NCI-H82 treated with DMSO at 0.1 percent for 48 hours (cell line): ENCODE results near the gene METTL15.
"Not testable (repeated sequence)": the region's sequence is repeated elsewhere in the genome, so short reads cannot be mapped to it uniquely, and the experiment has no call there.

ENCODE experiments used
- DNase-seq: peaks from one replicate; lab custom pipeline; 2025; ENCODE audit not compliant: unreplicated experiment; lab: John Stamatoyannopoulos, UW

Gene METTL15

DNA sequence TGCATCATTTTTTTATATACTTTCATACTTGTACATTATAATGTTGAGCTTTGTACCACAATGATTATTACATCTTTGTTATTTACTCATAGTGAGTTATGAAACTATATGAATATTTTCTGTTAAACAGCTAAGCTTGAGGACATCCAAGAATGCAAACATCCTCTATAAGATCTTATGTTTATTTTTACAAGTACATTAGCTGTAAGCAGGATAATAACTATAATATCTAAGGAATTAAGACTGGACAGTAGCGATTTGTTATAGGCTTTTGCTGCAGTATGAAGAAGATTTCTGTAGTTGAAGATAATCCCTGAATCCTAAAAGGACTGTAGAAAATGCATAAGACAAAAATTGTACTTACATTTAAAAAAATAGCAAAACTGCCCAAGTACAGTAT lies 176.0 kb downstream of the METTL15 start:
- DNase-seq, result no peak

DNA sequence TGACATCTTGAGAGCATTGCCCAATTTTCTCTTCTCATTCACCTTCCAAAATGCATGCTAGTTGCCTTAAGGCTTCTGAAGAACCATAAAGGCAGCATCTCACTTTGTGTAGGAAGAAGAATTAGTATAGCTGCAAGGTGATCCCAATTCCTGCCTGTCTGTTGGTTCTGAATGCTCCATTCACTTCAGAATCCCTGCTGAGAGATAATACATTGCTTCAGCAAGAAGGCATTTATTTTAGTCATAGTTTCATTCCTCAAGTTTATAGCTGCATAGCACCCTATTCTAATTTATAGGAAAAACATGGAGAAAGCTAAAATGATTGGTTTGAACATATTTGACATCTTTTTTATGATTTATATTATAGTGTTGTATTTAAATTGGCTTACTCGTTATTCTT lies 181.3 kb downstream of the METTL15 start:
- DNase-seq, result no peak

DNA sequence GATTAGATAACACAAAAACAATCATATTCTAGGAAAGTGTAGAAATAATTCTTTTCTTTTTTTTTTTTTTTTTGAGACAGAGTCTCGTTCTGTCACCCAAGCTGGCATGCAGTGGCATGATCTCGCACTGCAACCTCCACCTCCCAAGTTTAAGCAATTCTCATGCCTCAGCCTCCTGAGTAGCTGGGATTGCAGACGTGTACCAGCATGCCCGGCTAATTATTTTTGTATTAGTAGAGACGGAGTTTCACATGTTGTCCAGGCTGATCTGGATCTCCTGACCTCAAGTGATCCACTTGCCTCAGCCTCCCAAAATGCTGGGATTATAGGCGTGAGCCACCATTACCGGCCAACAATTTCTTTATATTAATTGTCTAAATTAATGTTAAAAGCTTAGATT lies 182.8 kb downstream of the METTL15 start:
- not testable (repeated sequence) for DNase-seq

DNA sequence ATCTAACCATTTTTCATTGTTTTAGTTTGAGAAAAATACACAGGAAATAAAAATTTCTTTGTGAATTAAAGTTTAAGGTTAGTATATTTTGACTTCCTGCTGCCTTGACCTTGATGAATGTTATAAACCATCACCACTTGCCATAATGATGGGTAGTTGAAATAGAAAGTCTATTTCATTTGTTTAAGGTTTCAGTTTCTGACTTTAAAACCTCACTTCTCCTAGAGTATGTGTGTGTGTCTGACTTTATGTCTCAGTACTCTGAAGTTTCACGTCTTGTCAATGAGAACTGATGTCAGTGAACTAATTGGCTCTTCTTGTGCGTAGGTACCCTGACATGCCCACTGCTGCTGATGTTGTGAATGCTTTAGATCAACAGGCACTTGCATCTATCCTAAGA lies 188.2 kb downstream of the METTL15 start:
- no peak for DNase-seq

DNA sequence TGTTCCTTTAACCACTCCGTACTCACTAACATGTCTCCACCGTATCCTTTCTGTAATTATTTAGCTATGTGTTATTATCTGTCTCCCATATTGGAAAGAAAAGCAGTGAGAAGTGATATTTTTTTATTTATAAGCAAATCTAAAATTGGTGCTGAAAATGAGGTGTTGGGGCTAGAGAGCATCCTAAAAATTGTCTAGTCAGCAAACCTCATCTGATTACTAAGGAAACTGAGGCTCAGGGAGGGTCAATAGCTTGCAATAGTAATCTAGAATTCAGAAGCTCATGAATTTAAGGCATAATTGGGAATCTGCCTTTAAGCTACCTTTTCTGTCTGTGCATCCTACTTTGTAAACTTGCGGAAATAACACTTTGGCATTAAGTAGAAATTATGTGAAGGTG lies 190.0 kb downstream of the METTL15 start:
- DNase-seq, result no peak

DNA sequence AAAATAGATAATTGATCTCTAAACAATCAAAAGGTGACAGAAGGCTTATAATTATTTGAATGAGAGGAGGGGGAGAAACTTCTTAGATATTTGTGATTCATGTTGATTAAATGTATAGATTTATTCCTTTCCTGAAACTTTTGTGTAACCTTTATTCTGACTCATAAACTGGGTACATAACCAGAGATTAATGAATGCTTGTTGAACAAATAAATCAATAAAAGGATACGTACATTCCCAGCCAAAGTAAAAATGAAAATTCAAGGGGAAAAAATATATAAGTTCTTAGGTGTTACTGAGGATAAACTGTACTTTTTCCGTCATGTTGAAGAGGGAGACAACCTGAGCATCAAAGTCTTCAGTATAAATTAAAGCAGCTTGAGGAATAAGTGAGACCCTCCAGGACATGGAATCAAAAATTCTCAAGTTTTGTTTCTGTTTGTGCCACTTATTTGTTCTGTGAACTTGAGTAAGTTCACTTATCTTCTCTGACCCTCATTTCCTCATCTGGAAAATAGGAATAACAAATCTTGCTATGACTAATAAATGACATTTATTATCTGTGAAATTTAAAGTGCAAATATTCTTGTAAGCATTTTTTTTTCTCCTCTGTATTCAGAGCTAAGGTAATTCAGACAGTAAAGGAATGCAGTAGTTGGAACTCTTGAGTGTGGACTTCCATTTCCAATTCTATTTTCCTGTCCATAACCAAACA lies 195.4 kb downstream of the METTL15 start:
- DNase-seq, result no peak

DNA sequence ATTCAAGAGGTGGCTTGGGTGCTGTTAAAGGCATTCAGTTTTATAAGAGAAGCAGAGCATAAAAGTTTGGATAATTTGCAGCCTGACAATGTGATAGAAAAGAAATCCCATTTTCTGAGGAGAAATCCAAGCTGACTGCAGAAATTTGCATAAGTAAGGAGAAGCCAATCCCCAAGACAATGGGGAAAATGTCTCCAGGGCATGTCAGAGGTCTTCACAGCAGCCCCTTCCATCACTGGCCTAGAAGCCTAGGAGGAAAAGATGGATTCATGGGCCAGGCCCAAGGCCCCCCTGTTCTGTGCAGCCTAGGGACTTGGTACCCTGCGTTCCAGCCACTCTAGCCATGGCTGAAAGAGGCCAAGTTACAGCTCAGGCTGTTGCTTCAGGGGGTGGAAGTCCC lies 207.3 kb downstream of the METTL15 start:
- no peak for DNase-seq

DNA sequence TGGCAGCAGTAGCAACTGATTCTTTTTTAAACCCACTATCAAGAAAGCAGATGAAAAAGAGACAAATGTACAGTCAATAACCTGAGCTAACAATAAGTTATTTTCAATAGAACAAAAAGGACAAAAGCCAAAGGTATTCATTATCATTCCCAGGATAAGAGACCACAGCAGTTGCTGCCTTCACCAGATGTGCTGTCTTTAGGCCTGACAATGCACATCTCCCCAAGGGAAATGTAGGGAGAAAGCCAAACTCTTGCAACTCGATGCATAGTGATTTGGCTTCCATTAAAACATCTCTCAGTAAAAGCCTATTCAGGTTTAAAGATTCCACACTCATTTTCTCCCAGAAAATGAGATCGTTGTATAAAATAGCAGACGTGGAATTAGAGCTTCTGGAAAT lies 210.7 kb downstream of the METTL15 start:
- DNase-seq, result no peak

DNA sequence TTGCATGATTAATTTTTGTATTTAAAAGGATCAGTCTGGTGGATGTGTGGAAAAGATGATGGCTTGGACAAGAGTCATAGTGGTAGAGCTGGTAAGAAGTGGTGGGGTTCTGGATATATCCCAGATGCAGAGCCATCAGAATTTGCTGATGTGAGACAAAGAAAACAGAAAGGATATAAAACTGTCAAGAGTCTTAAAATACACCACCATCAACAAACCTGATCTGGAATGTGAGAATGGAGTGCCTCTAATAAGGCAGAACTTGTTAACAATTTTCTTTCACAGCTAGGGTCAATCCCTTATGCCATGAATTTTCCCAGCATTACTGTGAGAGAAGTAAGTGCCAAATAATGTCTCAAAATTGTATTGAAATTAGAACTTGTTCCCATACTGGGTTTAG lies 215.4 kb downstream of the METTL15 start:
- no peak for DNase-seq

DNA sequence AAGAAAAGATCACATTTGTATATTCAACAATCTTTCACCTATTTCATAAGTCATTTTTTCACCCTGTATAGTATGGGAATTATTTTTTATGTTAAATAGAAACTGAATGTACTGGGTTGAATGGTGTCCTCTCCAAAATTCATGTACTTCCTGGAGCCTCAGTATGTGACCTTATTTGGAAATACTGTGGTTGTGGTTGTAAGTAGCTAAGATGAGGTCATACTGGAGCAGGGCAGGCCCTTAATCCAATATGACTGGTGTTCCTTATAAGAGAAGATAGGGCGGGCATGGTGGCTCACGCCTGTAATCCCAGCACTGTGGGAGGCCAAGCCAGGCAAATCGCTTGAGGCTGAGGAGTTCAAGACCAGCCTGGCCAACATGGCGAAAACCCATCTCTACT lies 224.2 kb downstream of the METTL15 start:
- not testable (repeated sequence) for DNase-seq

DNA sequence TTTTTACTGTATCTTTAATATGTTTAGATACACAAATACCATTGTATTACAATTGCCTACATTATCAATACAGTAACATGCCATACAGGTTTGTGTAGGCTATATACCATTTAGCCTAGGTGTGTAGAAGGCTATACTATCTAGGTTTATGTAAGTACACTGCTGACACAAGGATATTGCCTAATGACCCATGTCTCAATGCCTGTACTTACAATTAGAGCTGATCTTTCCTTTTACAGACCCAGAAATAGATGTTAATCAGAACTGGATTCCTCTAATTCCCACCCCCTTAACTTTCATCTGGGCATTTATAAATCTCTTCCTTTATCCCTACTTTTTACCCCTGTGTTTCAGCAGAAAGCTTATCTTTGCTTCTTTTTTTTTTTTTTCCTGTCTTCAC lies 229.5 kb downstream of the METTL15 start:
- DNase-seq, result no peak

DNA sequence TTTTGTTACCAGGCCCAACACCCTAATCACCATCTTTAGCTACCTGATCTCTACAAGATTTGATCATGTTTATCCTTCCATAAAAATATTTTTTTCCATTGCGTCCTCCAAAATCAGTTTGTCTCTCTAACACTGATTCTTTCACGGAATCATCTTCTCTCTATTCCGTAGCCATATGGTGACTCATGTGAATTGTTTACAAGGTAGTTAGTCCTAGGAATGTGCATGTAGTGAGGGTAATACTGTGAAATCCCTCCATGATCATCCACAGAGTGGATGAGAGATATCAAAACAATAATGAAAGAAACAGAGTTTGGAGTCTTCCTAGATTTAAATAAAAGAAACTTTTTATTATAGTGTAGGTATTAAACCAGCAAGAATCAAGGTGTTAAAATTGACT lies 230.2 kb downstream of the METTL15 start:
- no peak for DNase-seq

DNA sequence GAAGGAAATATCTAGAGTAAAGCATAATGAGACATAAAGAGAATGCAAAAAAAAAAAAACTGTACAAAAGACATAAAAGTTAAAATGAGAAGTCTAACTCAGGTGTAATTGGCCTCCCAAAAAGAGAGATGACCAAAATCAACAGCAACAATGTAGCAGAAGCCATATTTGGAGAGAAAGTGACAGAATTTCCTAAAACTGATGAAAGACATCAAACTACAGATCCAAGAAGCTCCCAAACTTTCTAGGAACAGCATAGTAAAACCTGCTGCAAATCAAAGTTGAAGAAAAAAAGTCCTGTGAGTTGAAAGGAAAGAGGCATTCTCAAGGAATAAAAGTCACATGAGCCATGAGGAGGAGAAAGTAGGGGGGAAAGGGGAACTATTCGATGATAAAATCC lies 231.3 kb downstream of the METTL15 start:
- DNase-seq, result no peak

DNA sequence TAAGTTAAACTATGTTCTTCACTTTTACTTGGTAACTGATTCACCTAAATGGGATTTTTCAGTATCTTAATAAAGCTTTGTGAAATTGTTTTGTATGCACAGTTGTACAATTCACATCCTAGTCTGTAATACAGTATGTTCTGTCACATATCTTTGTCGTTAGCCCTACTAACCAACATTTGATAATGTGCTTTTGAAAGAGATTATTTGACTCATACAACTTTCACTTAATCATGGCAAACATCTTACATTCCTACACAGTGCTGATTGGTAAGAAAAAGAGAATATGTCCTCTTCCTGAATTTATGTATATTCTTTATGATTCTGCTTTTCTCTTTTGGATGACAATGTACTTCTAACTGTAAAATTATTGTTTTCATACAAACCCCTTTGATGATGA lies 234.5 kb downstream of the METTL15 start:
- DNase-seq, result no peak

DNA sequence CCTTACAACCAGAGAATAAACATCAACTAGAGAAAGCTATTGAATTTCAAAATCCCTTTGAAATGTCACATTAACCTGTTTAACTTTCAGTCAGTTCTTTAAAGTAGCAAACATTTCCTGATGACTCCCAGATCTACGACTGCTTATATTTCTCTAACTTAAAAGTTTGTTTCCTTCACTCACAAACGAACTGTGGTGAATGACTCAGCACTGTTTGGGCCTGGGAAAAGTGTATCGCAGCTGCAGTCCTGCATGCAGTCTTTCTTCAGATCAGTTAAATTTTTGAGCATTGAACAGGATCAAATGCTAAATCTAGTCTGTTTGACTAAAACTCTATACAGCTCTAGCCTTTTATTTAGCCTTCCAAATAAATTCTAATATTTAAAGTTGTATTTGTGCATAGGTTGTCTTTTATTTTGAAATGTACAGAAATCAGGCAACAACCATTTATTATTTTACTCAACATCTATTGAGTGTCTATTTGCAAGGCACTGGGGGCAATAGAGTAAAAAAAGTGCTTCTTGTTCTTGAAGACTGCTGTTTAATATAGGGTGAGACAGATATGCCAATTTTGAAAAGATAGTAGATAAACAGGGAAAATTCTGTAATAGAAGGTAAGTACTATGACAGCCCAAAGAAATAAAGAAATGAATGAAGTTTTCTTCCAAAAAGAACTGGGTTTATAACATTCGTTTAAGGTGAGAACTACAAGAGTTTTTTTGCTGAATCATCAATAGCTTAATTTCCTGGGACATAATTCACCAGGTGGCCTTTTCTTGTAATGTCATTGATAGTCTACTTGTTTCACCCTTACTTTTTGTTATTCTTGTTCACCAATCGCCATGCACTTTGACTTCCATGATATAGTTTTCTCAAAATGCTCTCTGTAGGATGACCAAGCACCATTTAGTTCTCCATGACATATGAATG lies 235.4 kb downstream of the METTL15 start:
- DNase-seq, result no peak

DNA sequence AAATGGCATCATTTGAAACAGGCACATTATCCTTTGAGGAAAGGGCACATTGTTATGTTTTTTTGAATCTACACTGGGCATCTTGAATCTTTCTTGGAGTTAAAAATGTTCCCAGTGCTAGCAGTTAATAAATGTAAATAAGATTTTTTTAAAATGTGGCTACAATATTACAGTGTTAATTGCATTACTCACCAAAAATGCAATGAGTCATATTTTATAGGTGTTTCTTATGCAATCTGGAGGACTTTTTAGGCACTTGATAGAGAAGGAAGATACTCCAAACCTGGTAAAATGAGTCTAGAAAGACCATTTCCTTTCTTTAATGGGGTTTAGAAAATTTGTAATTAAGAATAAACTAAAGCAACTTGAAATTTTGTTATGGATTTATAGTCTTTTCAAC lies 238.0 kb downstream of the METTL15 start:
- DNase-seq, result no peak

DNA sequence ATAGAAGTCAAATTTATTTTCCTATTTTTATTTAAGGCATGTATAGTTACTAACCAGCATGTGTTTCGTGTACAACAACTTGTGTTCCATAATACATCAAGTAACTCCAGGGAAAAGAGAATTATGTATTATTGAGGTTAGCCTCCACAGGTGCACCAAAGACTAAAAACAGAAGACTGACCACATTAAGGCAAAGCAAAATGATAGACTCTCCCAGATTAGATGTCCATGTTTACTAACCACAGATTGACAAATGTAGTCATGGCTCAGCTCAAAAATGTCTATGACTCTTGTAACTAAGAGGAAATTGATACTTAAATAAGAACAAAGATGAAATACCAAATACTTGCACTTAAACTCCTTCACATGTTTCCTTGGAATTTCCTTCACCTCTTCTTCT lies 238.5 kb downstream of the METTL15 start:
- DNase-seq, result no peak

DNA sequence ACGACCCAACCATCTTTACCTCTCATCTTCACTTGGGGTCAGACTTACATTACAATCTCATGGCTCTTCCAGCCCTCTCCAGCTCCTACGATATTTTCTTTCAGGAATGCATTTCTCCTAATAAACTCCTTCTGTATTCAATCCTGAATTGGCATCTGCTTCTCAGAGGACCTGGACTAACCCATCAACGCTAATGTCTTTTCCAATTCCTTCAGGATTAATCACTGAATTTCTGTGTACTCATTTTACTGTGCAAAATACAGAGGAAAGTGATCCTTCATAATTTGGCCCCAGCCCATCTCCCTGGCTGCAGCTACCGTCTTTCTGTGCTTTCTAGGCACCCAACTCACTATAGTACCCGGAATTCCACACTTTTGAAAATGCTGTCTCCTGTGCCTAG lies 239.2 kb downstream of the METTL15 start:
- no peak for DNase-seq

DNA sequence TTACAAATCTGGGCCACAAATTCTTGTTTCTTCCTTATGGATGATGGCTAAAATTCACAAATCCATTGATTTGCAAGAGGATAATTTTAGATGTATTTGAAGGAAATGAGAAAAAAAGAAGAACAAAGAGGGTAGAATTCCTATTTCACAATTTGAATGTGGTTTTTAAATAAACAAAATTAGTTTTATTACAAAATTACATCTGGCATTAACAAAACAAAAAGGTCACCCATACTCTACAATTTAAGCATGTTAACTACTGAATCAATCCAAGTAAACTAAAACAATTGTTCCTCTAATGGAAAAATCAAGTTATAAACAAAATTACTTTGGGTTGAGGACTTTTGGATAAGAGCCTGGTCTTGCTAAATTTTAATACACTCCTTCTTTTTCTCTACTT lies 242.0 kb downstream of the METTL15 start:
- no peak for DNase-seq

DNA sequence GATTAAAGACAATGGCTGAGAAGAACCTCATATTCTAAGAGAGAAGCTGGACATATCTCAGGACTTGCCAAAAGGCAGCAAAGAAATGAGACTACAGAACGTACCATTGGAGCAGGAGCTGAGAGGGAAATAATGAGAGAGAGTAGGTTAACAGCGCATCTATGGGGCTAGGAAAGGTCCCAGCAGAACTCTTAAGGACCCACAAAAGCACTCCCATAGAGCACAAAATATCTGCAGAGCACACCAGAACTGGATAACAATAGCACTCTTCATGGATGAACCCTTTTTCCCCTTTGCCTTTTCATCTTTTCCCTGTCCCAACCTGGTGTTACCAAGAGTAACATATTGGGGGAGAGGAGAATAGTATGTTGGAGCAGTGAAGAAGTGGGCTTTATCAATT lies 245.8 kb downstream of the METTL15 start:
- DNase-seq, result no peak

DNA sequence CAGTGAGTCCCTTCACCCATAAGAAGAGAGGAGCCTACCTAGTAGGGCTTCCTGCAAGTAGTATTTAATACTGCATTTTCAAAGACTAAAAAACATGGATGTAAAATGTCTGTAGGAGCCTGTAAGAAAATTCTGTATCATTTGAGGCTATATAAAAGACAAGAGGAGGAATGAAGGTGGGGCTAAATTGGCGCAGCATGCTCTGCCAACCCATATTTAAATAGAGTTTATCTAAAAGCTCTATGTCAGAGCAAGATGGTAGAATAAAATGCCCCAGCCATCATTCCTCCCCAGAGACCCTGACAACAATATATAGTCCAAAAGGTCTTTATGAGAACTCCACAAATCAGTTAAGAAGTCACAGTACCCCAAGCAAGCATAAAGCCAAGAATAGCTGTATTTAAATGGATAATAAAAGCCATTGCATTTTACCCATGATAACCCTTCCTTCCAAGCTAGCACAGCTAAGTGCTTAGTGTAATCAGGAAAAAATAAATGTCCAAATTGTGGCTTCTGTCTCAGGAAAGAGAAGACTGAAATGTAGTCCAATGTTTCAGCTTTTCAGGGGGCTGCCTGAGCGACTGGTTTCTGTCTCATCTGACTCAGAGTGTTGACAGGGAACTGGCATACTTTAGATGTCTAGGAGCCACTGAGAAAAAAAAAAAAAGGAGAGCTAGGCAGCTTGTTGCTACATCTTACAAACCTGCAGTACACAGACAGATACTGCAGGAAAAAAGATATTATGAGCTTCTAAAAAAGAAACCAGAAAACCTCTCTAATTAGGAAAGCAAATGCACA lies 258.6 kb downstream of the METTL15 start:
- no peak for DNase-seq

DNA sequence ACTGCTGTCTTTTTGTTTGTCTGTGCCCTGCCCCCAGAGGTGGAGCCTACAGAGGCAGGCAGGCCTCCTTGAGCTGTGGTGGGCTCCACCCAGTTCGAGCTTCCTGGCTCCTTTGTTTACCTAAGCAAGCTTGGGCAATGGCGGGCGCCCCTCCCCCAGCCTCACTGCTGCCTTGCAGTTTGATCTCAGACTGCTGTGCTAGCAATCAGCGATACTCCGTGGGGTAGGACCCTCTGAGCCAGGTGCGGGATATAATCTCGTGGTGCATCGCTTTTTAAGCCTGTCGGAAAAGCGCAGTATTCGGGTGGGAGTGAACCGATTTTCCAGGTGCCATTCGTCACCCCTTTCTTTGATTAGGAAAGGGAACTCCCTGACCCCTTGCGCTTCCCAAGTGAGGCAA lies 269.9 kb downstream of the METTL15 start:
- DNase-seq, result not testable (repeated sequence)
